ENCODE measurements around the gene LEMD3. TPM values are rescaled to one million over a fixed set of nuclear protein-coding genes. Genes with fewer than 3 reads are reported as not detected.

The LEMD3 gene
- polyA plus RNA-seq, 1 donor (not counting 4 experiments of a cell fraction or from before 2014, with no cell fraction given), result 21.8 TPM

DNA sequence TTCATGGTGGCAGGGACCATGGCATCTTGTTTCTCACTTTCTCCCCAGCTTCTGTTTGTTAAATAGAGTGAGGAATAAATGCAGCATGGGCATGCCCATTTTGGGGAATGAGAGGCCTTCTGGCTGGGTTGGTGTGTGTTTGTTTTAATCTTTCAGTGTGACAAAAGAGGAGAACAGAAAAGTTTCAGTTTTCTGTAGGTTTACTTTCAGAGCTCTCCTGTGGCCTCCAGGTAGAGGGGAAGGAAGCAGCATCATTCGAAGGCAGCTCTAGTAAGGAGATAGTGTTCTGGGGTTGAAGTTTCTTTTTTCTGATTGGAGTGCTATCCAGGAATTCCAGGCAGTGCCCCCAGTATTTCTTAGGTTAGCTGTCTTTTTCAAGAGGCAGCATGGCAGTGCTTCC lies 124.4 kb downstream of the LEMD3 start:
- H3K9me3 ChIP-seq (ENCODE audit: control insufficient read depth, low read depth, low read length), result no peaks in the 10 kb centered on the region
- no peak overlapping the region for H3K4me3 ChIP-seq (ENCODE audit: control insufficient read depth in 2 of 3, extremely low read depth in 1 of 3, insufficient read depth in 2 of 3, low read depth in 1 of 3, low read length in 3 of 3)
- no peak for DNase-seq (ENCODE audit: low read depth, low spot score)
- H3K9ac ChIP-seq (ENCODE audit: control insufficient read depth, extremely low read depth, insufficient read depth, low read length), result no peak overlapping the region
- H3K4me1 ChIP-seq (ENCODE audit: control insufficient read depth, extremely low read depth, insufficient read depth, low read length), result no peaks in the 10 kb centered on the region
- H3K9me1 ChIP-seq (ENCODE audit: control insufficient read depth, extremely low read depth, insufficient read depth, low read length), result no peaks in the 10 kb centered on the region
- TF ChIP-seq EZH2 (IDR thresholded peaks at IDR 0.05; ENCODE audit: low read length) (no peak), CTCF (optimal IDR thresholded peaks at IDR 0.05 in 1 of 3, IDR thresholded peaks at IDR 0.05 in 1 of 3, conservative IDR thresholded peaks at IDR 0.05 in 1 of 3; ENCODE audit: extremely low read depth in 1 of 3, insufficient read depth in 2 of 3, low read length in 3 of 3) (no peak)
- no peak for FAIRE-seq
- peaks cover 11% of the 10 kb centered on the region for H3K27me3 ChIP-seq (ENCODE audit: control insufficient read depth, extremely low read depth, insufficient read depth, low read length)
- H3K79me2 ChIP-seq (ENCODE audit: control insufficient read depth, insufficient read depth, low read length), result no peaks in the 10 kb centered on the region
- H3K27ac ChIP-seq (ENCODE audit: control insufficient read depth, insufficient read depth, low read length), result no peak overlapping the region
- H4K20me1 ChIP-seq (ENCODE audit: control insufficient read depth, extremely low read depth, insufficient read depth, low read length), result no peaks in the 10 kb centered on the region
- H3K4me2 ChIP-seq (ENCODE audit: control insufficient read depth, extremely low read depth, insufficient read depth, low read depth, low read length), result no peak overlapping the region
- dilution Hi-C loops (cut with MboI; ENCODE audit: extremely low pct_ligation_motif_present, low sequenced_read_pairs), result no loop called here
- H3K36me3 ChIP-seq (ENCODE audit: control insufficient read depth in 2 of 2, extremely low read depth in 1 of 2, insufficient read depth in 2 of 2, low read length in 2 of 2), result no peaks in the 10 kb centered on the region
- H2AFZ ChIP-seq (ENCODE audit: control insufficient read depth, low read length), result no peak overlapping the region

DNA sequence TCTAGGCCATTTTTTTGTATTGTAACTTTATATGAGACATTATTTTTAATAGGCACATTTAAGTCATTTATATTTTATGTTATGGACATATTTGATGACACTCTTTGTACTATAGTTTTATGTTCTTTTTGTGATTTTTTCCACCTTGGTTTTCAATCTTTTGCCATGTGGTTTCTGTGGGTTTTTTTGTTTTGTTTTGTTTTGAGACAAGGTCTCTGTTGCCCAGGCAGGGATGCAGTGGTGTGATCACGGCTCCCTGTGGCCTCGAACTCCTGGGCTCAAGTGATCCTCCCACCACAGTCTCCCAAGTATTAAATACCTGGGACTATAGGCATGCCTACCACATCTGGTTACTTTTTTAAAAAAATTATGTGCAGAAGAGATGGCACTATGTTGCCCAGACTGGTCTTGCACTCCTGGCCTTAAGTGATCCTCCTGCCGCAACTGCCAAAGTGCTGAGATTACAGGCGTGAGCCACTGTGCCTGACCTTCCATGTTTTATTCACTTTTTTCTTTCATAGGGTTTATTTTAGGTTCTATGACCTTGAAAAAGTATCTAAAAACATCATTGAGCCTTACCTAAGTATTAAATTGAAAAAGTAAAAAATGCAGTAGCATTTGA lies 125.4 kb downstream of the LEMD3 start:
- Histone ChIP-seq H3K9me1 (ENCODE audit: control insufficient read depth, extremely low read depth, insufficient read depth, low read length) (no peaks in the 10 kb centered on the region), H3K36me3 (ENCODE audit: control insufficient read depth in 2 of 2, extremely low read depth in 1 of 2, insufficient read depth in 2 of 2, low read length in 2 of 2) (no peaks in the 10 kb centered on the region), H3K9me3 (ENCODE audit: control insufficient read depth, low read depth, low read length) (no peaks in the 10 kb centered on the region), H2AFZ (ENCODE audit: control insufficient read depth, low read length) (no peak overlapping the region), H3K27me3 (ENCODE audit: control insufficient read depth, extremely low read depth, insufficient read depth, low read length) (peaks cover 11% of the 10 kb centered on the region), H3K27ac (ENCODE audit: control insufficient read depth, insufficient read depth, low read length) (no peak overlapping the region), H3K4me3 (ENCODE audit: control insufficient read depth in 2 of 3, extremely low read depth in 1 of 3, insufficient read depth in 2 of 3, low read depth in 1 of 3, low read length in 3 of 3) (no peak overlapping the region), H3K4me2 (ENCODE audit: control insufficient read depth, extremely low read depth, insufficient read depth, low read depth, low read length) (no peak overlapping the region), H3K79me2 (ENCODE audit: control insufficient read depth, insufficient read depth, low read length) (no peaks in the 10 kb centered on the region), H4K20me1 (ENCODE audit: control insufficient read depth, extremely low read depth, insufficient read depth, low read length) (no peaks in the 10 kb centered on the region), H3K9ac (ENCODE audit: control insufficient read depth, extremely low read depth, insufficient read depth, low read length) (no peak overlapping the region), H3K4me1 (ENCODE audit: control insufficient read depth, extremely low read depth, insufficient read depth, low read length) (no peaks in the 10 kb centered on the region)
- dilution Hi-C loops (cut with MboI; ENCODE audit: extremely low pct_ligation_motif_present, low sequenced_read_pairs), result no loop called here
- FAIRE-seq (no peak), DNase-seq (ENCODE audit: low read depth, low spot score) (no peak)
- TF ChIP-seq CTCF (optimal IDR thresholded peaks at IDR 0.05 in 1 of 3, IDR thresholded peaks at IDR 0.05 in 1 of 3, conservative IDR thresholded peaks at IDR 0.05 in 1 of 3; ENCODE audit: extremely low read depth in 1 of 3, insufficient read depth in 2 of 3, low read length in 3 of 3) (no peak), EZH2 (IDR thresholded peaks at IDR 0.05; ENCODE audit: low read length) (no peak)
